ENCODE measurements around the gene TYW1B.
"Not testable (repeated sequence)": the region's sequence is repeated elsewhere in the genome, so short reads cannot be mapped to it uniquely, and the experiment has no call there.

Gene TYW1B

GRCh38 chr7:72720890-72721289, 107.1 kb downstream of the TYW1B start:
- not testable (repeated sequence) for H3K4me2 ChIP-seq; H2AFZ ChIP-seq (ENCODE audit: low read depth); H3K9ac ChIP-seq; H3K27ac ChIP-seq; H4K20me1 ChIP-seq (ENCODE audit: insufficient read depth); H3K36me3 ChIP-seq (ENCODE audit: insufficient read depth); H3K4me1 ChIP-seq (ENCODE audit: low read depth, poor library complexity, severe bottlenecking); H3K27me3 ChIP-seq (ENCODE audit: insufficient read depth, low read depth); H3K4me3 ChIP-seq (IDR thresholded peaks at IDR 0.05; ENCODE audit: insufficient read depth, low read depth, low read length); H3K79me2 ChIP-seq (ENCODE audit: insufficient read depth, low read depth)

GRCh38 chr7:72717252-72717774, 110.7 kb downstream of the TYW1B start:
- H3K4me2 ChIP-seq; H3K4me1 ChIP-seq (ENCODE audit: low read depth, poor library complexity, severe bottlenecking); H4K20me1 ChIP-seq (ENCODE audit: insufficient read depth); H3K79me2 ChIP-seq (ENCODE audit: insufficient read depth, low read depth); H3K4me3 ChIP-seq (IDR thresholded peaks at IDR 0.05; ENCODE audit: insufficient read depth, low read depth, low read length); H3K27me3 ChIP-seq (ENCODE audit: insufficient read depth, low read depth); H3K36me3 ChIP-seq (ENCODE audit: insufficient read depth); H3K27ac ChIP-seq; H2AFZ ChIP-seq (ENCODE audit: low read depth); H3K9ac ChIP-seq: not testable (repeated sequence)

- H3K4me1 ChIP-seq (ENCODE audit: low read depth, poor library complexity, severe bottlenecking); H3K27ac ChIP-seq; H3K4me2 ChIP-seq; H3K36me3 ChIP-seq (ENCODE audit: insufficient read depth); H3K79me2 ChIP-seq (ENCODE audit: insufficient read depth, low read depth); H3K4me3 ChIP-seq (IDR thresholded peaks at IDR 0.05; ENCODE audit: insufficient read depth, low read depth, low read length); H3K27me3 ChIP-seq (ENCODE audit: insufficient read depth, low read depth); H4K20me1 ChIP-seq (ENCODE audit: insufficient read depth); H2AFZ ChIP-seq (ENCODE audit: low read depth); H3K9ac ChIP-seq: not testable (repeated sequence)
Observed at GRCh38 chr7:72711927-72712326, 116.1 kb downstream of the TYW1B start.

- no peak overlapping the region for H3K4me2 ChIP-seq
- no peaks in the 10 kb centered on the region for H3K27me3 ChIP-seq (ENCODE audit: insufficient read depth, low read depth)
- H3K4me1 ChIP-seq (ENCODE audit: low read depth, poor library complexity, severe bottlenecking) = no peaks in the 10 kb centered on the region
- H3K4me3 ChIP-seq (IDR thresholded peaks at IDR 0.05; ENCODE audit: insufficient read depth, low read depth, low read length) = no peak overlapping the region
- H3K79me2 ChIP-seq (ENCODE audit: insufficient read depth, low read depth) = no peaks in the 10 kb centered on the region
- no peaks in the 10 kb centered on the region for H3K36me3 ChIP-seq (ENCODE audit: insufficient read depth)
- no peak overlapping the region for H2AFZ ChIP-seq (ENCODE audit: low read depth)
- H3K9ac ChIP-seq = no peak overlapping the region
- no peak for TF ChIP-seq CTCF (conservative IDR thresholded peaks at IDR 0.05; ENCODE audit: low read depth, low read length)
- H3K27ac ChIP-seq = no peak overlapping the region
- H4K20me1 ChIP-seq (ENCODE audit: insufficient read depth) = no peaks in the 10 kb centered on the region
Observed at GRCh38 chr7:72710983-72711382, 117.0 kb downstream of the TYW1B start.

- TF ChIP-seq CTCF (conservative IDR thresholded peaks at IDR 0.05; ENCODE audit: low read depth, low read length) = no peak
- H3K4me2 ChIP-seq = no peak overlapping the region
- H3K27me3 ChIP-seq (ENCODE audit: insufficient read depth, low read depth) = no peaks in the 10 kb centered on the region
- no peaks in the 10 kb centered on the region for H3K79me2 ChIP-seq (ENCODE audit: insufficient read depth, low read depth)
- no peaks in the 10 kb centered on the region for H3K36me3 ChIP-seq (ENCODE audit: insufficient read depth)
- no peaks in the 10 kb centered on the region for H4K20me1 ChIP-seq (ENCODE audit: insufficient read depth)
- H3K27ac ChIP-seq = no peak overlapping the region
- H3K9ac ChIP-seq = no peak overlapping the region
- no peak overlapping the region for H3K4me3 ChIP-seq (IDR thresholded peaks at IDR 0.05; ENCODE audit: insufficient read depth, low read depth, low read length)
- no peak overlapping the region for H2AFZ ChIP-seq (ENCODE audit: low read depth)
- no peaks in the 10 kb centered on the region for H3K4me1 ChIP-seq (ENCODE audit: low read depth, poor library complexity, severe bottlenecking)
Observed at GRCh38 chr7:72709909-72710308, 118.1 kb downstream of the TYW1B start.

GRCh38 chr7:72708371-72709050, 119.5 kb downstream of the TYW1B start:
- H3K9ac ChIP-seq; H3K27ac ChIP-seq; H3K36me3 ChIP-seq (ENCODE audit: insufficient read depth): not testable (repeated sequence)

More at GRCh38 chr7:72708371-72709050, 119.5 kb downstream of the TYW1B start:
- H3K4me1 ChIP-seq (ENCODE audit: low read depth, poor library complexity, severe bottlenecking); H3K79me2 ChIP-seq (ENCODE audit: insufficient read depth, low read depth); H3K4me3 ChIP-seq (IDR thresholded peaks at IDR 0.05; ENCODE audit: insufficient read depth, low read depth, low read length); H3K4me2 ChIP-seq; H4K20me1 ChIP-seq (ENCODE audit: insufficient read depth); H3K27me3 ChIP-seq (ENCODE audit: insufficient read depth, low read depth); H2AFZ ChIP-seq (ENCODE audit: low read depth): not testable (repeated sequence)
